ENCODE results near the gene SEC14L1. TPM values are rescaled to one million over a fixed set of nuclear protein-coding genes. Genes with fewer than 3 reads are reported as not detected.
A peak's percentile ranks its signal among the peaks of the same experiment; 100 is the strongest.

SEC14L1 gene
- polyA plus RNA-seq, 1 donor, result 28.7 TPM

GRCh38 chr17:77212833-77213777 is 72.3 kb downstream of the SEC14L1 start:
- no CpG with 5 or more reads among the region's 40 CpGs for WGBS (ENCODE audit: insufficient coverage, low lambda C conversion rate)
- Histone ChIP-seq H3K4me1 (ENCODE audit: control insufficient read depth, insufficient read depth, low read length) (no peaks in the 10 kb centered on the region), H3K9me3 (ENCODE audit: control insufficient read depth, low read depth, low read length) (no peaks in the 10 kb centered on the region), H3K27ac (ENCODE audit: low read length) (no peak overlapping the region), H3K4me3 (ENCODE audit: low read length) (no peak overlapping the region), H3K36me3 (ENCODE audit: control insufficient read depth, insufficient read depth, low read length) (peaks cover 77% of the 10 kb centered on the region), H3K27me3 (ENCODE audit: control insufficient read depth, insufficient read depth, low read length) (no peaks in the 10 kb centered on the region)
- no peak for DNase-seq

GRCh38 chr17:77213778-77214132 is 73.0 kb downstream of the SEC14L1 start:
- Histone ChIP-seq H3K4me3 (ENCODE audit: low read length) (no peak overlapping the region), H3K27me3 (ENCODE audit: control insufficient read depth, insufficient read depth, low read length) (no peaks in the 10 kb centered on the region), H3K36me3 (ENCODE audit: control insufficient read depth, insufficient read depth, low read length) (peaks cover 72% of the 10 kb centered on the region), H3K9me3 (ENCODE audit: control insufficient read depth, low read depth, low read length) (no peaks in the 10 kb centered on the region), H3K4me1 (ENCODE audit: control insufficient read depth, insufficient read depth, low read length) (no peaks in the 10 kb centered on the region), H3K27ac (ENCODE audit: low read length) (no peak overlapping the region)
- no peak for DNase-seq
- no CpG with 5 or more reads among the region's 17 CpGs for WGBS (ENCODE audit: insufficient coverage, low lambda C conversion rate)

GRCh38 chr17:77214328-77214727 is 73.6 kb downstream of the SEC14L1 start:
- Histone ChIP-seq H3K27ac (ENCODE audit: low read length) (no peak overlapping the region), H3K9me3 (ENCODE audit: control insufficient read depth, low read depth, low read length) (no peaks in the 10 kb centered on the region), H3K4me1 (ENCODE audit: control insufficient read depth, insufficient read depth, low read length) (no peaks in the 10 kb centered on the region), H3K27me3 (ENCODE audit: control insufficient read depth, insufficient read depth, low read length) (no peaks in the 10 kb centered on the region), H3K4me3 (ENCODE audit: low read length) (no peak overlapping the region), H3K36me3 (ENCODE audit: control insufficient read depth, insufficient read depth, low read length) (peaks cover 66% of the 10 kb centered on the region)
- no peak for DNase-seq
- no CpG with 5 or more reads among the region's 12 CpGs for WGBS (ENCODE audit: insufficient coverage, low lambda C conversion rate)

GRCh38 chr17:77214743-77215142 is 74.0 kb downstream of the SEC14L1 start:
- peak; percentile 19 to 34 for DNase-seq
- WGBS (ENCODE audit: insufficient coverage, low lambda C conversion rate), result 67% methylated on average over 3 of the region's 11 CpGs
- no peaks in the 10 kb centered on the region for H3K9me3 ChIP-seq (ENCODE audit: control insufficient read depth, low read depth, low read length)
- H3K27me3 ChIP-seq (ENCODE audit: control insufficient read depth, insufficient read depth, low read length), result no peaks in the 10 kb centered on the region
- no peak overlapping the region for H3K4me3 ChIP-seq (ENCODE audit: low read length)
- H3K36me3 ChIP-seq (ENCODE audit: control insufficient read depth, insufficient read depth, low read length), result peaks cover 62% of the 10 kb centered on the region
- no peaks in the 10 kb centered on the region for H3K4me1 ChIP-seq (ENCODE audit: control insufficient read depth, insufficient read depth, low read length)
- no peak overlapping the region for H3K27ac ChIP-seq (ENCODE audit: low read length)

GRCh38 chr17:77215281-77215680 is 74.5 kb downstream of the SEC14L1 start:
- Histone ChIP-seq H3K4me1 (ENCODE audit: control insufficient read depth, insufficient read depth, low read length) (no peaks in the 10 kb centered on the region), H3K9me3 (ENCODE audit: control insufficient read depth, low read depth, low read length) (no peaks in the 10 kb centered on the region), H3K36me3 (ENCODE audit: control insufficient read depth, insufficient read depth, low read length) (peaks cover 58% of the 10 kb centered on the region), H3K27ac (ENCODE audit: low read length) (no peak overlapping the region), H3K4me3 (ENCODE audit: low read length) (no peak overlapping the region), H3K27me3 (ENCODE audit: control insufficient read depth, insufficient read depth, low read length) (no peaks in the 10 kb centered on the region)
- DNase-seq, result no peak
- no CpG with 5 or more reads among the region's 16 CpGs for WGBS (ENCODE audit: insufficient coverage, low lambda C conversion rate)

GRCh38 chr17:77216486-77216885 is 75.7 kb downstream of the SEC14L1 start:
- no peak for DNase-seq
- no peaks in the 10 kb centered on the region for H3K27me3 ChIP-seq (ENCODE audit: control insufficient read depth, insufficient read depth, low read length)
- no peaks in the 10 kb centered on the region for H3K9me3 ChIP-seq (ENCODE audit: control insufficient read depth, low read depth, low read length)
- no peak overlapping the region for H3K4me3 ChIP-seq (ENCODE audit: low read length)
- WGBS (ENCODE audit: insufficient coverage, low lambda C conversion rate), result no CpG with 5 or more reads among the region's 5 CpGs
- H3K4me1 ChIP-seq (ENCODE audit: control insufficient read depth, insufficient read depth, low read length), result no peaks in the 10 kb centered on the region
- H3K27ac ChIP-seq (ENCODE audit: low read length), result no peak overlapping the region
- peaks cover 46% of the 10 kb centered on the region for H3K36me3 ChIP-seq (ENCODE audit: control insufficient read depth, insufficient read depth, low read length)

- DNase-seq, result no peak
- WGBS (ENCODE audit: insufficient coverage, low lambda C conversion rate), result no CpG with 5 or more reads among the region's 11 CpGs
- Histone ChIP-seq H3K27me3 (ENCODE audit: control insufficient read depth, insufficient read depth, low read length) (no peaks in the 10 kb centered on the region), H3K36me3 (ENCODE audit: control insufficient read depth, insufficient read depth, low read length) (peaks cover 40% of the 10 kb centered on the region), H3K4me1 (ENCODE audit: control insufficient read depth, insufficient read depth, low read length) (no peaks in the 10 kb centered on the region), H3K4me3 (ENCODE audit: low read length) (no peak overlapping the region), H3K9me3 (ENCODE audit: control insufficient read depth, low read depth, low read length) (no peaks in the 10 kb centered on the region), H3K27ac (ENCODE audit: low read length) (no peak overlapping the region)
Measured at GRCh38 chr17:77217123-77217522, 76.4 kb downstream of the SEC14L1 start.

GRCh38 chr17:77217566-77217965 is 76.8 kb downstream of the SEC14L1 start:
- H3K27me3 ChIP-seq (ENCODE audit: control insufficient read depth, insufficient read depth, low read length), result no peaks in the 10 kb centered on the region
- H3K9me3 ChIP-seq (ENCODE audit: control insufficient read depth, low read depth, low read length), result no peaks in the 10 kb centered on the region
- no peaks in the 10 kb centered on the region for H3K4me1 ChIP-seq (ENCODE audit: control insufficient read depth, insufficient read depth, low read length)
- H3K4me3 ChIP-seq (ENCODE audit: low read length), result no peak overlapping the region
- no CpG with 5 or more reads among the region's 11 CpGs for WGBS (ENCODE audit: insufficient coverage, low lambda C conversion rate)
- H3K27ac ChIP-seq (ENCODE audit: low read length), result no peak overlapping the region
- peaks cover 36% of the 10 kb centered on the region for H3K36me3 ChIP-seq (ENCODE audit: control insufficient read depth, insufficient read depth, low read length)
- DNase-seq, result no peak

- Histone ChIP-seq H3K4me3 (ENCODE audit: low read length) (no peak overlapping the region), H3K4me1 (ENCODE audit: control insufficient read depth, insufficient read depth, low read length) (no peaks in the 10 kb centered on the region), H3K27me3 (ENCODE audit: control insufficient read depth, insufficient read depth, low read length) (peaks cover under 1% of the 10 kb centered on the region), H3K9me3 (ENCODE audit: control insufficient read depth, low read depth, low read length) (no peaks in the 10 kb centered on the region), H3K27ac (ENCODE audit: low read length) (no peak overlapping the region), H3K36me3 (ENCODE audit: control insufficient read depth, insufficient read depth, low read length) (peaks cover 23% of the 10 kb centered on the region)
- no peak for DNase-seq
- no CpG with 5 or more reads among the region's 10 CpGs for WGBS (ENCODE audit: insufficient coverage, low lambda C conversion rate)
Measured at GRCh38 chr17:77218902-77219301, 78.1 kb downstream of the SEC14L1 start.

GRCh38 chr17:77222356-77222755 is 81.6 kb downstream of the SEC14L1 start:
- Histone ChIP-seq H3K4me3 (ENCODE audit: low read length) (no peak overlapping the region), H3K27me3 (ENCODE audit: control insufficient read depth, insufficient read depth, low read length) (peaks cover 5% of the 10 kb centered on the region)
- no CpG with 5 or more reads among the region's 7 CpGs for WGBS (ENCODE audit: insufficient coverage, low lambda C conversion rate)

More at GRCh38 chr17:77222356-77222755, 81.6 kb downstream of the SEC14L1 start:
- Histone ChIP-seq H3K36me3 (ENCODE audit: control insufficient read depth, insufficient read depth, low read length) (peaks cover 6% of the 10 kb centered on the region), H3K4me1 (ENCODE audit: control insufficient read depth, insufficient read depth, low read length) (no peaks in the 10 kb centered on the region), H3K27ac (ENCODE audit: low read length) (no peak overlapping the region), H3K9me3 (ENCODE audit: control insufficient read depth, low read depth, low read length) (no peaks in the 10 kb centered on the region)
- DNase-seq, result no peak
